Measurements from ENCODE around the gene DLX4.

The DLX4 gene

DNA sequence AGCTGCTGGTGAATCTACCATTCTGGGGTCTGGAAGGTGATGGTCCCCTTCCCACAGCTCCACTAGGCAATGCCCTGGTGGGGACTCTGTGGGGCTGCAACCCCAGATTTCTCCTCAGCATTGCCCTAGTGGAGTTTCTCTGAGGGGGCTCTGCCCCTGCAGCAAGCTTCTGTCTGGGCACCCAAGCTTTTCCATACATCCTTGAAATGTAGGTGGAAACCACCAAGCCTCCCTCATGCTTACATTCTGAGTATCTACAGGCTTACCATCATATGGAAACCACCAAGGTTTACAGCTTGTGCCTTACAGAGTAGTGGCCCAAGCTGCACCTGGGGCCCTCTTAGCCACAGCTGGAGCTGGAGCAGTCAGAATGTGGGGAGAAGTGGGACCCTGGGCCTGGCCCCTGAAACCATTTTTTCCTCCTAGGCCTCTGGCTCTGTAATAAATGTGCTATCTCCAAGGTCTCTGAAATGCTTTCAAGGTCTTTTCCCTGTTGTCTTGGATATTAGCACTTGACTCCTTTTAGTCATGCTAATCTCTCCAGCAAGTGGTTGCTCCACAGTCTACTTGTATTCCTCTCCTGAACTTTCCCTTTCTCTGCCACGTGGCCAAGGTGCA is 45.6 kb downstream of the DLX4 start:
- no peak for DNase-seq (ENCODE audit: low read depth in 2 of 2)

DNA sequence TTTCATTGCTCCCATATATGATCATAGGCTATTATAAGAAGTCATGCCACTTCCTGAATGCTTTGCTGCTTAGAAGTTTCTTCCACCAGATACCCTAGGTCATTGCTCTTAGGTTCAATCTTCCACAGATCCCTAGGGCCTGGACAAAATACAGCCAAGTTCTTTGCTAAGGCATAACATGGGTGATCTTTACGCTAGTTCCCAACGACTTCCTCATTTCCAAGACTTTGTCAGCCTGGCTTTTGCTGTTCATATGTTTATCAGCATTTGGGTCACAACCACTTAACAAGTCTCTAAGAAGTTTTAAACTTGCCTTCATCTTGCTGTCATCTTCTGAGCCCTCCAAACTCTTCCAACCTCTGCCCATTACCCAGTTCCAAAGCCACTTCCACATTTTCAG is 46.2 kb downstream of the DLX4 start:
- DNase-seq (ENCODE audit: low read depth in 2 of 2) = no peak

DNA sequence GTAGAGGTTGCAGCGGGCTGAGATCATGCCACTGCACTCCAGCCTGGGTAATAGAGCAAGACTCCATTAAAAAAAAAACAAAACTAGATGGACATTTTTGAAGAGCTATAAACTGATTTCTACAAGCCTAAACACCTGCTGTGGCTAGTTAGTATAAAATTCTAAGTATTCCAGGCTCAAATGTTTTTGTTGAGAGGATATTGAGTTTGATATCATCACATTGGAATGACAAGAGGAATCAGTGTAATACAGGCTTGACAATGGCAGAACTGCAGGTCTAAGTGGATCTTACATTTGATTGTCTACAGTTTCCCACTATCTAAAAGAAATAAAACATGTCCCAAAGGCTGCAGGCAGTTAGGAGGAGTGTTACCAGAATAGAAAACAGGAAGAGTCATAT is 49.9 kb downstream of the DLX4 start:
- DNase-seq (ENCODE audit: low read depth in 2 of 2) = no peak

DNA sequence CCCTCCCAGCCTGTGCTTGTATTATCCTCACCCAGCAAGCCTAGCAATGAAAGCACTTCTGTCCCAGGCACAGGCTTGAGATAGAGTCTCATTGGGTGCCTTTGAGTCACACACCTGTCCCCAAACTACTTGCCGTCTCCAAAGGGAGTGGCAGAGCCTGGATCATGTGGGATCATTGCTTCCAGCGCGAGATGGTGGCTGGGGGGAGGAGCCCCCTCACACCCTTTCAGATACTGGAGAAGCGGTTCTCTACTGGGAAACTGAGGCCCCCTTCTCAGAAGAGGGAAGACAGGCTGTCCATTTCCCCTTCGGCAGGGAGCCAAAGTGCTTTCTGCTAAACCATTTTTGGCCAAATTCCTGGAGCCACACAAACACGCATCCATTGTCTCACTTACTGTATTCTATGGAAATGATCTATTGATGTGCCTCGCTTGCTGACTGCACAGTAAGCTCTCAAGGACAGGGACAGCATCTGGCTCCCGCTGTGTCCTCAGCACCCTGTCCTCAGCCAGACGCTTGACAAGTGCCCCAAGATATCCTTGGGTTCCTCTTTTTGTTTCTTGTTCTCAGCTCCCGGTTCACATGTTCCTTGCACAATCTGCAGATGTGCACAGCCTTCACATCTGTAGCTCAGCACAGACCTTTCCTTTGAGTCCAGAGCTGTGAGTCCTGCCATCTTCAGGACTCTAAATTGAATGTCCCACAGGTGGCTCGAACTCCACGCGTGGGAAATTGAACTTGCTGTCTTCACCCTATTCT is 52.0 kb downstream of the DLX4 start:
- DNase-seq (ENCODE audit: low read depth in 2 of 2) = no peak

DNA sequence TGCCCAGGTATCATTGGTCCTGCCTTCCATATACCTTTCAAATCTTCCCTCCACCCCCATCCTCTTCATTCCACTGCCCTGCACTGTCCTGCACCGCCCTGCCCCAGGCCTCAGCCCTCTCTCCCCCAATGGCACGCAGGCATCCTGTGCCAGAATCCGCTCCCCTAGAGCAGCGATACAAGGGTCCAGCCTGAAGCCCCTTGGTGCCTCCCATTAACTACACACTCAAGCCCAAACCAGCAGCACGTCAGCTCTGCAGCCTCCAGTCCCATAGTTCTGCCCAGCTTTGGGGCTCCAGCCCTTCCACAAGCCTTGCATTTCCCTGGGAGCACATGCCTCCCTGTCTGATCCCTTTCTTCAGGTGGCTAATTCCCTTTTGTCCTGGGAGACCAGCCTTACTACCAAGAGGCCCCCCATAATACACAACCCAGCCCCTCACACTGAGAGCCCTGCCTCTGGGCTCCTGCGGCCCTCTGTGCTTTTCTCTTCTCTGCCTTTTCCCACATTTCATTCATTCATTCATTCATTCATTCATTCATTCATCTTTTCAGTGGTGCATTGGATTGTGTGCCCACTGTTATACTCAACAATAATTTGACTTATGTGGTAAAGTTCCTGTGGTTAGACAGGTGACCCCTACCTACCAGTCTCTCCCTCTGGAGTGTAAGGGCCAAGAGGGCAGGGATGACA is 52.8 kb downstream of the DLX4 start:
- DNase-seq (ENCODE audit: low read depth in 2 of 2) = no peak

DNA sequence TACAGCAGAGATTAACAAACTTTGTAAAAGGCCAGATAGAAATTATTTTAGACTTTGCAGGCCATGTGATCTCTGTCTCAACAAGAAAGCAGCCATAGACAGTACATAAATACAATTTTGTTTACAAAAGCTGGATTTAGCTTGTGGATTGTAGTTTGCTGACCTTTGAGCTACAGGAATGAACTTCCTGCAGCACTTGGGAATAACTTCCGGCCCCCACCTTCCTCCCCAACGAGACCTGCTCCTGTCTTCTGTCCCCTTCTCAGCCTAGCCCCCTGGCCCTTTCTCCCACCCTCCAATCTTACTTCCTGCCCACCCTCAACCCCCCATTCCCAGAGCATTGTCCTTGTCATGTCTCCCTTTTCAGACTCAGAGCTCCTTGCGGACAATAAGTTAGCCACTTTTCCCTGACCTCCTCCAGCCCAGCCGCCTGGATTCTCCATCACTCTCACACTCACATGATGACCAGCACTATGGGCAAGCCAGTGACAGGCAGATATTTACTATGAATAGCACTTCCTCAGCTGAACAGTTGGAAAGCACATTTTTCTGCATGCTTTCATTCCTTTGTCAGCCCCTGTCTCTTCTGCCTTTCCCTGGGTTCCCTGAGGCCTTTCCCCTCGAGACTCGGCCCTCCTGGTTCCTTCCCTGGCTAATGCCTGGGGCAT is 53.6 kb downstream of the DLX4 start:
- DNase-seq (ENCODE audit: low read depth in 2 of 2) = no peak

DNA sequence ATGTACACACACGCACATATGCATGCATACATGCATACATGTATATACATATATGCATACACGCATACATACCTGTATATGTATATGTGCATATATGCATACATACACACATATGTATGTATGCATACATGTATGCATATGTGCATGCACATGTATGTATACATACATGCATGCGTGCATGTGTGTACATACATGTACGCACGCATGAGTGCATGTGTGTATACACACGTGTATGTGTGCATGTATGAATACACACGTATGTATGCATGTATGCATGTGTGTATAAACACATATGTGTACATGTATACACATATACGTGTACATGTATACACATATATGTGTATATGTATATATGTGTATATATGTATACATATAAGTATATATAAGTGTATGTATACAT is 54.5 kb downstream of the DLX4 start:
- no peak for DNase-seq (ENCODE audit: low read depth in 2 of 2)

Measured in stimulated activated CD8-positive, alpha-beta memory T cell treated with anti-CD3 and anti-CD28 coated beads, Interleukin-7, amount 100 ng/mL, for 1 hour (primary cell).